HepG2 (cell line): ENCODE results near the gene ERLIN1. TPM values are rescaled to one million over a fixed set of nuclear protein-coding genes. Genes with fewer than 3 reads are reported as not detected.

ENCODE experiments used
- ATAC-seq: fragments of 200-7000 bp; cut with Tn5 transposase; 3 replicates; pipeline ENCODE4 v1.9.1; 2020; ENCODE audit warnings: mild to moderate bottlenecking, moderate library complexity
- Bru-seq: library from RNA; stranded (reverse); fragments of 400-500 nt; gene quantifications from one replicate; lab custom pipeline; 2021; lab: Mats Ljungman, UMichigan
- BruChase-seq, 2 experiments: library from RNA; stranded (reverse); fragments of 400-500 nt; gene quantifications; one replicate each; lab custom pipeline; 2021; lab: Mats Ljungman, UMichigan
- BruUV-seq: library from RNA; stranded (reverse); fragments of 400-500 nt; replicated peaks from 2 replicates; lab custom pipeline; 2021; lab: Mats Ljungman, UMichigan
- CTCF ChIA-PET: fragments of 300-600 bp; formaldehyde crosslinking; extraction: SDS; loops from one replicate; lab custom pipeline; 2021; ENCODE audit warnings: low total read pairs, inconsistent platforms, low intra/inter-chr PET ratio; lab: Yijun Ruan, JAX
- POLR2A ChIA-PET: fragments of 350-600 bp; sonication (Branson Sonifier 250); formaldehyde crosslinking; loops from one replicate; lab custom pipeline; 2020; ENCODE audit warnings: antibody characterized with exemption, inconsistent platforms; lab: Yijun Ruan, JAX
- DNase-seq: peaks from one replicate; pipeline ENCODE4 v3.0.0-alpha.2; 2015; ENCODE audit warnings: low spot score
- FAIRE-seq: peaks from 3 replicates; lab custom pipeline; 2011; peaks lifted over from hg19 to GRCh38; lab: Jason Lieb, UNC
- H2AFZ ChIP-seq: one replicate; pipeline ENCODE4 v1.6.1; 2011; ENCODE audit warnings: low read length, inconsistent platforms
- H3K27ac ChIP-seq: fragments of 300-600 bp; 3 replicates; pipeline ENCODE4 v1.8.0; 2011; ENCODE audit warnings: mixed run types, mild to moderate bottlenecking, mixed read lengths, low read length, inconsistent platforms; ENCODE audit not compliant: insufficient read depth; ENCODE audit errors: extremely low read length
- H3K27me3 ChIP-seq, 2 experiments: fragments of 200-600 bp in 1 of 2; 2 replicates in 1 of 2; 3 replicates in 1 of 2; pipeline versions ENCODE4 v1.6.0 to v1.8.0; 2011; ENCODE audit warnings: low read length in 2 of 2, mild to moderate bottlenecking in 2 of 2, moderate library complexity in 2 of 2, inconsistent platforms in 1 of 2; ENCODE audit not compliant: insufficient read depth in 2 of 2, control insufficient read depth in 1 of 2
- H3K36me3 ChIP-seq, 2 experiments: fragments of 200-600 bp in 1 of 2; replicated peaks in 1 of 2; 2 replicates in 1 of 2; 3 replicates in 1 of 2; pipeline versions ENCODE4 v1.5.1 to v1.8.0; 2011; ENCODE audit warnings: low read length in 2 of 2, inconsistent platforms in 1 of 2; ENCODE audit not compliant: insufficient read depth in 2 of 2, control insufficient read depth in 1 of 2
- H3K4me1 ChIP-seq: 2 replicates; pipeline ENCODE4 v1.5.1; 2012; ENCODE audit warnings: low read length, inconsistent platforms; ENCODE audit not compliant: insufficient read depth
- H3K4me2 ChIP-seq: 2 replicates; pipeline ENCODE4 v1.6.0; 2011; ENCODE audit warnings: low read depth, low read length, inconsistent platforms
- H3K4me3 ChIP-seq, 3 experiments: fragments of 200-600 bp in 1 of 3; sonication (generic), shearing (Covaris generic) in 1 of 3; replicated peaks in 1 of 3; 2 replicates each; pipeline ENCODE4 v1.5.1; 2011 to 2016; ENCODE audit warnings: low read length in 3 of 3, inconsistent platforms in 2 of 3, low read depth in 2 of 3, mild to moderate bottlenecking in 2 of 3, control low read depth in 1 of 3, mixed read lengths in 1 of 3; ENCODE audit not compliant: insufficient read depth in 1 of 3
- H3K79me2 ChIP-seq: one replicate; pipeline ENCODE4 v1.6.1; 2011; ENCODE audit warnings: low read length, inconsistent platforms; ENCODE audit not compliant: insufficient read depth
- H3K9ac ChIP-seq: 2 replicates; pipeline ENCODE4 v1.6.0; 2011; ENCODE audit warnings: mild to moderate bottlenecking, low read depth, low read length, inconsistent platforms; ENCODE audit not compliant: insufficient read depth
- H3K9me3 ChIP-seq: 2 replicates; pipeline ENCODE4 v1.5.1; 2012; ENCODE audit warnings: mild to moderate bottlenecking, low read length
- H4K20me1 ChIP-seq: 2 replicates; pipeline ENCODE4 v1.6.0; 2011; ENCODE audit warnings: inconsistent platforms, mild to moderate bottlenecking, low read length, moderate library complexity; ENCODE audit not compliant: insufficient read depth
- CREM ChIP-seq, 2 experiments: sonication (generic) in 1 of 2; formaldehyde crosslinking in 1 of 2; IDR thresholded peaks; 2 replicates each; pipeline versions ENCODE4 v1.4.0 to v1.6.1; 2016 to 2020; ENCODE audit warnings: antibody characterized with exemption in 1 of 2, mild to moderate bottlenecking in 1 of 2, missing genetic modification reagents in 1 of 2
- GLI4 ChIP-seq: sonication (generic); formaldehyde crosslinking; IDR thresholded peaks from 2 replicates; pipeline ENCODE4 v1.5.1; 2020; ENCODE audit warnings: missing genetic modification reagents, mild to moderate bottlenecking, moderate library complexity, borderline replicate concordance
- MED1 ChIP-seq: sonication (generic); formaldehyde crosslinking; IDR thresholded peaks from 2 replicates; pipeline ENCODE4 v1.4.0; 2020; ENCODE audit warnings: missing genetic modification reagents
- NPAS2 ChIP-seq: sonication (generic); formaldehyde crosslinking; IDR thresholded peaks from 2 replicates; pipeline ENCODE4 v1.8.0; 2022; ENCODE audit warnings: mild to moderate bottlenecking, missing genetic modification reagents, borderline replicate concordance
- RCOR2 ChIP-seq: IDR thresholded peaks from 2 replicates; pipeline ENCODE4 v1.6.1; 2016; ENCODE audit warnings: missing biosample characterization, missing genetic modification reagents
- RFX1 ChIP-seq: fragments of 450-650 bp; IDR thresholded peaks from 2 replicates; pipeline ENCODE4 v1.6.1; 2017
- SATB2 ChIP-seq: sonication (generic); formaldehyde crosslinking; IDR thresholded peaks from 2 replicates; pipeline ENCODE4 v1.5.0; 2020; ENCODE audit warnings: missing genetic modification reagents
- TFE3 ChIP-seq: IDR thresholded peaks from 2 replicates; pipeline ENCODE4 v1.6.1; 2016
- ZNF33A ChIP-seq: sonication (generic); formaldehyde crosslinking; IDR thresholded peaks from 2 replicates; pipeline ENCODE4 v1.5.1; 2020; ENCODE audit warnings: missing genetic modification reagents, mild to moderate bottlenecking, moderate library complexity, borderline replicate concordance
- ZNF446 ChIP-seq: sonication (generic); formaldehyde crosslinking; IDR thresholded peaks from 2 replicates; pipeline ENCODE4 v1.5.0; 2020; ENCODE audit warnings: mild to moderate bottlenecking, missing genetic modification reagents
- ZNF512B ChIP-seq: sonication (generic); formaldehyde crosslinking; IDR thresholded peaks from 2 replicates; pipeline ENCODE4 v1.5.1; 2020; ENCODE audit warnings: missing genetic modification reagents, mild to moderate bottlenecking, borderline replicate concordance
- ZNF607 ChIP-seq: sonication (generic); formaldehyde crosslinking; IDR thresholded peaks from 2 replicates; pipeline ENCODE4 v1.5.1; 2020; ENCODE audit warnings: missing genetic modification reagents, mild to moderate bottlenecking, borderline replicate concordance
- WGBS: methylation state at CpG from one replicate; pipeline ENCODE4 v1.1.6; 2017; ENCODE audit warnings: low lambda C conversion rate; 5-methylcytosine and 5-hydroxymethylcytosine counted together
- in situ Hi-C: cut with HindIII; loops from 2 replicates; pipeline ENCODE4 v1.10.0; 2017; ENCODE audit warnings: low pct_unique_long_range_greater_than_20kb; ENCODE audit not compliant: extremely low pct_ligation_motif_present
- intact Hi-C: fragments of 100-400 bp; cut with micrococcal nuclease; formaldehyde crosslinking; loops from one replicate; pipeline ENCODE4 v1.10.0; 2022; ENCODE audit not compliant: unreplicated experiment
- long read RNA-seq, 2 experiments: library from RNA in 1 of 2; library from polyadenylated mRNA in 1 of 2; stranded (forward) in 1 of 2; unstranded in 1 of 2; transcript quantifications; one replicate each; pipeline ENCODE4 v2.0.0, GENCODE V29; 2019 to 2022
- polyA minus RNA-seq, 3 experiments: library from RNA; depleted of rRNA, polyadenylated mRNA; stranded (reverse); fragments of >200 nt; gene quantifications; 2 replicates each; pipeline ENCODE4 v1.2.3, GENCODE V29; 2011; ENCODE audit warnings: low replicate concordance in 1 of 3
- polyA plus RNA-seq, 8 experiments: library from polyadenylated mRNA; depleted of rRNA in 3 of 8; stranded (reverse) in 7 of 8; unstranded in 1 of 8; fragments of >200 nt; fragmentation: Illumina TruSeq in 4 of 8; extraction: Trizol in 4 of 8; gene quantifications; 2 replicates each; pipeline versions ENCODE4 v1.2.1 to v1.2.3, GENCODE V29; 2011 to 2016; ENCODE audit warnings: low read depth in 4 of 8, missing spikeins in 1 of 8, mixed read lengths in 1 of 8; ENCODE audit not compliant: insufficient read depth in 1 of 8
- total RNA-seq, 5 experiments: library from RNA; depleted of rRNA; stranded (reverse); fragments of >200 nt; fragmentation: Illumina TruSeq; extraction: Trizol; gene quantifications; 2 replicates each; pipeline ENCODE4 v1.2.3, GENCODE V29; 2016; ENCODE audit warnings: low read depth in 1 of 5

Gene ERLIN1
- 46.9 and 69.3 TPM in 2 replicates for total RNA-seq (2016; rRNA removed; fragmentation: Illumina TruSeq; extraction: Trizol)
- total RNA-seq (2016; cell fraction: cytosol; rRNA removed; fragmentation: Illumina TruSeq; extraction: Trizol; ENCODE audit: low read depth): 5.5 and 7.0 TPM in 2 replicates
- 46.1 and 69.2 TPM in 2 replicates for total RNA-seq (2016; cell fraction: insoluble cytoplasmic fraction; rRNA removed; fragmentation: Illumina TruSeq; extraction: Trizol)
- 19.6 and 23.2 TPM in 2 replicates for total RNA-seq (2016; cell fraction: membrane; rRNA removed; fragmentation: Illumina TruSeq; extraction: Trizol)
- 69.4 and 73.7 TPM in 2 replicates for total RNA-seq (2016; cell fraction: nucleus; rRNA removed; fragmentation: Illumina TruSeq; extraction: Trizol)
- 56.8 and 61.3 TPM in 2 replicates for polyA plus RNA-seq (2011; rRNA removed)
- polyA plus RNA-seq (2011; cell fraction: cytosol; rRNA removed): 37.8 and 56.8 TPM in 2 replicates
- 18.0 and 23.0 TPM in 2 replicates for polyA plus RNA-seq (2011; cell fraction: nucleus; rRNA removed)
- 99.8 and 100 TPM in 2 replicates for polyA plus RNA-seq (2012)
- 5.5 and 6.1 TPM in 2 replicates for polyA plus RNA-seq (2016; cell fraction: cytosol; fragmentation: Illumina TruSeq; extraction: Trizol; ENCODE audit: low read depth)
- polyA plus RNA-seq (2016; cell fraction: insoluble cytoplasmic fraction; fragmentation: Illumina TruSeq; extraction: Trizol; ENCODE audit: low read depth): 41.5 and 42.1 TPM in 2 replicates
- polyA plus RNA-seq (2016; cell fraction: membrane; fragmentation: Illumina TruSeq; extraction: Trizol; ENCODE audit: low read depth): 12.8 and 13.4 TPM in 2 replicates
- 61.4 and 69.1 TPM in 2 replicates for polyA plus RNA-seq (2016; cell fraction: nucleus; fragmentation: Illumina TruSeq; extraction: Trizol; ENCODE audit: insufficient read depth, low read depth)
- 18.3 and 32.9 TPM in 2 replicates for polyA minus RNA-seq (2011; rRNA and poly(A)+ RNA removed; ENCODE audit: low replicate concordance)
- polyA minus RNA-seq (2011; cell fraction: cytosol; rRNA and poly(A)+ RNA removed): 32.7 and 42.3 TPM in 2 replicates
- 15.5 and 28.8 TPM in 2 replicates for polyA minus RNA-seq (2011; cell fraction: nucleus; rRNA and poly(A)+ RNA removed)
- Bru-seq, nascent RNA: percentile 74 among the genes with signal in this experiment
- BruChase-seq, experiment 1, labeled RNA remaining after a 6-hour chase: percentile 78 among the genes with signal in this experiment
- BruChase-seq, experiment 2, labeled RNA remaining after a 2-hour chase: percentile 75 among the genes with signal in this experiment
- long read RNA-seq, experiment 1, full-length matches to known transcripts: 30 of 71 reads
- long read RNA-seq, experiment 1, partial matches to known transcripts: 10 of 71 reads
- long read RNA-seq, experiment 1, other reads (novel, unspliced or antisense): 31 of 71 reads
- long read RNA-seq, experiment 2, full-length matches to known transcripts: 27 of 123 reads
- long read RNA-seq, experiment 2, partial matches to known transcripts: 8 of 123 reads
- long read RNA-seq, experiment 2, other reads (novel, unspliced or antisense): 88 of 123 reads

- CTCF ChIA-PET: no interaction called here
- peak within 1 kb of the TSS; percentile 67 for H2AFZ ChIP-seq
- H3K4me1 ChIP-seq: peaks cover 45% of the 10 kb centered on the region
- H3K4me2 ChIP-seq: peak within 1 kb of the TSS; percentile 84
- H3K27me3 ChIP-seq: no peaks in the 10 kb centered on the region; a peak in 1 of 5 replicates
- H3K9ac ChIP-seq: peak within 1 kb of the TSS; percentile 87
- H3K9me3 ChIP-seq: no peaks in the 10 kb centered on the region
- H3K36me3 ChIP-seq: peaks cover 0 to 13% of the 10 kb centered on the region in 2 experiments; a peak in 4 of 5 replicates
- H3K27ac ChIP-seq: peak within 1 kb of the TSS; percentile 81
- no peak for FAIRE-seq
- intact Hi-C loops: loop anchor here (5.0 kb wide), 1 partner anchor 83 kb away; no protein-coding TSS in a partner anchor
- H3K79me2 ChIP-seq: peaks cover 55% of the 10 kb centered on the region
- H3K4me3 ChIP-seq: peak within 1 kb of the TSS; percentile 72 to 83 (median 81)
- POLR2A ChIA-PET: interaction anchor here (0.6 to 1.0 kb wide), 2 partner anchors 21 to 84 kb away, joined by 3 to 4 read pairs; no protein-coding TSS in a partner anchor
- peak; percentile 93 for ATAC-seq
- BruUV-seq: TSS peak; percentile 53
- 1% methylated on average over 28 of the region's 65 CpGs for WGBS
- in situ Hi-C loops: no loop called here
- DNase-seq: peak; percentile 81
- no peaks in the 10 kb centered on the region for H4K20me1 ChIP-seq
- TF ChIP-seq ZNF607 (peak; percentile 93; the same call in 1 of the 2 replicates), ZNF512B (CRISPR knock-in tag) (no peak), MED1 (CRISPR knock-in tag) (peak; percentile 76), SATB2 (CRISPR knock-in tag) (0 out of 2 replicates have a peak, but pooled peaks have one; percentile 65), TFE3 (CRISPR knock-in tag) (no peak), ZNF33A (CRISPR knock-in tag) (no peak), CREM (IDR thresholded peaks at IDR 0.05) (peak; percentile 37; the same call in 1 of the 2 replicates), CREM (CRISPR knock-in tag; IDR thresholded peaks at IDR 0.05) (no peak), RCOR2 (CRISPR knock-in tag) (no peak), RFX1 (no peak), GLI4 (CRISPR knock-in tag) (0 out of 2 replicates have a peak, but pooled peaks have one; percentile 72), ZNF446 (CRISPR knock-in tag) (peak; percentile 83; the same call in 1 of the 2 replicates), NPAS2 (CRISPR knock-in tag) (no peak)
Measured at GRCh38 chr10:100185364-100186252, at the start of gene ERLIN1. ERLIN1 (minus strand) TSS chr10:100186029; CDS start chr10:100185626, 403 bp downstream.
